DOHH2 (cell line): Measurements from ENCODE around the gene ITPA.

Source experiments
- H3F3A ChIP-seq: fragments of 200-600 bp; sonication (generic), shearing (Covaris generic); 2 replicates; pipeline ENCODE4 v1.6.0; 2016; ENCODE audit warnings: antibody characterized with exemption, mild to moderate bottlenecking; ENCODE audit not compliant: control insufficient read depth, insufficient read depth
- H3K27ac ChIP-seq: fragments of 200-600 bp; sonication (generic); 2 replicates; pipeline ENCODE4 v1.5.1; 2014; ENCODE audit warnings: low read depth, mild to moderate bottlenecking, low read length, moderate library complexity
- H3K27me3 ChIP-seq: fragments of 200-600 bp; sonication (generic); 2 replicates; pipeline ENCODE4 v1.6.1; 2014; ENCODE audit warnings: mild to moderate bottlenecking, low read length, mixed read lengths; ENCODE audit not compliant: control insufficient read depth
- H3K36me3 ChIP-seq: fragments of 200-600 bp; sonication (generic); 2 replicates; pipeline ENCODE4 v1.6.1; 2014; ENCODE audit warnings: mild to moderate bottlenecking, low read length, moderate library complexity, mixed read lengths; ENCODE audit not compliant: control insufficient read depth
- H3K4me1 ChIP-seq: fragments of 200-600 bp; sonication (generic); 2 replicates; pipeline ENCODE4 v1.6.1; 2014; ENCODE audit warnings: mild to moderate bottlenecking, low read length, mixed read lengths; ENCODE audit not compliant: control insufficient read depth
- H3K4me2 ChIP-seq: fragments of 200-600 bp; sonication (generic); 2 replicates; pipeline ENCODE4 v1.6.0; 2014; ENCODE audit warnings: mild to moderate bottlenecking, low read length, moderate library complexity
- H3K4me3 ChIP-seq: fragments of 200-600 bp; sonication (generic); 2 replicates; pipeline ENCODE4 v1.5.1; 2014; ENCODE audit warnings: mild to moderate bottlenecking, low read length, mixed read lengths
- H3K79me2 ChIP-seq: fragments of 200-600 bp; sonication (generic); 2 replicates; pipeline ENCODE4 v1.6.1; 2014; ENCODE audit warnings: mild to moderate bottlenecking, low read length, mixed read lengths; ENCODE audit not compliant: control insufficient read depth
- H3K9me2 ChIP-seq: fragments of 200-600 bp; sonication (generic); replicated peaks from 2 replicates; pipeline ENCODE4 v1.6.1; 2014; ENCODE audit warnings: mild to moderate bottlenecking, low read length, mixed read lengths; ENCODE audit not compliant: control insufficient read depth
- H3K9me3 ChIP-seq: fragments of 200-600 bp; sonication (generic); 2 replicates; pipeline ENCODE4 v1.6.1; 2014; ENCODE audit warnings: antibody characterized with exemption, low read length, mixed read lengths; ENCODE audit not compliant: control insufficient read depth, insufficient read depth
- H4K20me1 ChIP-seq: fragments of 200-600 bp; sonication (generic); 2 replicates; pipeline ENCODE4 v1.6.0; 2014; ENCODE audit warnings: low read depth, mild to moderate bottlenecking, antibody characterized with exemption, low read length, moderate library complexity; ENCODE audit not compliant: control insufficient read depth, insufficient read depth
- CTCF ChIP-seq: fragments of 200-600 bp; sonication (generic); IDR thresholded peaks from one replicate; pipeline ENCODE4 v1.5.1; 2014; ENCODE audit warnings: antibody characterized with exemption, mild to moderate bottlenecking, low read depth, low read length; ENCODE audit not compliant: poor library complexity, severe bottlenecking
- EZH2phosphoT487 ChIP-seq: fragments of 200-600 bp; sonication (generic); IDR thresholded peaks from 2 replicates; pipeline ENCODE4 v1.6.1; 2017; ENCODE audit warnings: borderline replicate concordance, mild to moderate bottlenecking, antibody characterized with exemption, low read length, moderate library complexity, mixed read lengths

ITPA gene

GRCh38 chr20:3168829-3169590 lies 40.3 kb upstream of the ITPA start:
- Histone ChIP-seq H3K4me1 (peaks cover 10% of the 10 kb centered on the region), H3K9me3 (no peaks in the 10 kb centered on the region), H3F3A (no peaks in the 10 kb centered on the region), H3K4me2 (no peak overlapping the region), H3K36me3 (no peaks in the 10 kb centered on the region), H3K27ac (no peak overlapping the region), H3K79me2 (no peaks in the 10 kb centered on the region), H3K4me3 (no peak overlapping the region), H3K27me3 (peaks cover 47% of the 10 kb centered on the region), H4K20me1 (no peaks in the 10 kb centered on the region), H3K9me2 (no peaks in the 10 kb centered on the region)
- TF ChIP-seq EZH2phosphoT487, result no peak
- TF ChIP-seq CTCF, result no peak

GRCh38 chr20:3171391-3172125 lies 37.7 kb upstream of the ITPA start:
- TF ChIP-seq CTCF, result no peak
- no peak for TF ChIP-seq EZH2phosphoT487
- Histone ChIP-seq H3K27ac (no peak overlapping the region), H3K4me1 (peaks cover 14% of the 10 kb centered on the region), H3K4me3 (no peak overlapping the region), H3K9me3 (no peaks in the 10 kb centered on the region), H3K79me2 (no peaks in the 10 kb centered on the region), H4K20me1 (no peaks in the 10 kb centered on the region), H3F3A (peaks cover 6% of the 10 kb centered on the region; the same call in 1 of the 2 replicates), H3K9me2 (no peaks in the 10 kb centered on the region), H3K4me2 (no peak overlapping the region), H3K27me3 (peaks cover 62% of the 10 kb centered on the region), H3K36me3 (no peaks in the 10 kb centered on the region)

GRCh38 chr20:3172126-3172932 lies 37.0 kb upstream of the ITPA start:
- H3K27me3 ChIP-seq, result peaks cover 62% of the 10 kb centered on the region

More at GRCh38 chr20:3172126-3172932, 37.0 kb upstream of the ITPA start:
- Histone ChIP-seq H3F3A (peaks cover 6% of the 10 kb centered on the region; the same call in 1 of the 2 replicates), H3K4me1 (peaks cover 14% of the 10 kb centered on the region), H3K27ac (no peak overlapping the region), H3K9me2 (no peaks in the 10 kb centered on the region), H3K36me3 (no peaks in the 10 kb centered on the region), H4K20me1 (no peaks in the 10 kb centered on the region), H3K79me2 (no peaks in the 10 kb centered on the region), H3K4me2 (peak overlapping the region; percentile 99), H3K9me3 (no peaks in the 10 kb centered on the region), H3K4me3 (peak overlapping the region; percentile 86)
- TF ChIP-seq CTCF (no peak), EZH2phosphoT487 (no peak)
